Iris pigment epithelial cell (primary cell): ENCODE data around the gene CPNE8.

Experiments used
- DNase-seq: peaks from one replicate; pipeline ENCODE4 v3.0.0-alpha.2; 2011; ENCODE audit warnings: low read depth

CPNE8 gene

DNA sequence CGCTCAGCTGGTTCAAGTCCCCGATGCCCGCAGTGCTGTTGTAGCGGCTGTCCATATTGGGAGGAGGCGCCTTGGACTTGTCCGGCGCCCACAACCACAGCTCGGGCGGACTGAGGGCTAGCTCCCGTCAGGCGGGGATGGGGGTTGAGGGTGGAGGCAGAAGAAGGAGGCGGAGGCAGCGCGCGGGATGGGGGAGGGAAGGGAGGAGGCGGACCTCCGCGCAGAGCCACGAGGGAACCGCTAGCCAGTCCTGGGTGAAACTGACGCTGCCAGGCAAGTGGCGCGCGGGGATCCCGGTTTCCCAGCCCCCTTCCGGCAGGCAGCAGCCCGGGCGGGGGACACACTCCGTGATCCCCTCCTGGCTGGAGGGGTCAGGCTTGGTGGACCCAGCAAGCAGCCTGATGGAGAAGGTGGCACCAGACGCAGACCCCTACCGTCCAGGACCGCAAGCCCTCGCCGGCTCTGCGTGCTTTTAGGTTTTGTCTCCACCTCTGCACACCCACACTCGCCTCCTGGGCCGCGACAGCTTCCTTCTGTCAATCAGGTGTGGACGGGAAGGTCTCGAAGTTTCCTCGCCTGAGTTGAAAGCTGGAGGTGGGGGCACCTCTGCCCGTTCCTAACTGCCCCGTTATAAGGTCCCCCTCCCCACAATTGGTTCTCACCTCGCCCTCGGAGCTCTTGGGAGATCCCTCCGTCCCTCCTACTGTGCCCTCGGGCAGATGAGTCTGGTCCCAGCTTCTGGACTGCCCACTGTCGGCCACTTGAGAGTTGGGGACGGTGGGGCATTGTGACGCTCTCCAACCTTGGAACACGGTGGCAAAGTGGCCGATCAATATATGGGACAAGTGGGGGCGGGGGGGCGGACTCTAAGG lies at the start of gene CPNE8:
Gene CPNE8 (minus strand): TSS at position 112 of the 872 bp plus-strand sequence. CDS start 57 bp downstream, at position 55.
- DNase-seq: peak; percentile 54

DNA sequence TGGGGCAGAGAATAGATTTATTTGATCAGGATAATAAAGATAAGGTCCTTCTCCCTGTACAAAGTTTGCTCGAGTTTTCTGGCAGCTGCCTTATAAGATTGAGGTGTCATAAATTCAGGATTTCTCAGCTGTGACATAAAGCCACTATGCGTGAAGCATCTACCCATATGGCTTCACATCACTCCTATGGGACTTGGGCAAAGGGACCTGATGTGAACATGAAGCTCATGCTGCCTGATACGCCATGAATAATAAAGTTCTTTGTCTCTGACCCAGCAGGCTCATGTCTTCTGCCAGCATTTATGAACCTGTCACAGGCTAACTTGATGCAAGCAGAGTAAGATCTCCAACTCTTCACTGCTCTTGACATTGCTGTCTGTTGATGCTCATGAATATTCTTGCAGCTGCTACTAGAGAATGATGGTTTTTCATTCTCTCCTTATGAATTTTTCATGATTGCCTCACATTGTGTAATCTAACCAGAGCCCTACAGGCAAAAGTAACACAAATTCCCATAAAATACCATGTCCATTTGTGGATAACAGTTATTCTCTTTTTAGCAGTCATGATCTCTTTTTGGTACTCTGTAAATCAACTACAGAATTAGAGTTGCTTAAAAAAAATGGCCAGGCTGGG lies 49.0 kb upstream of the CPNE8 start:
- no peak for DNase-seq

DNA sequence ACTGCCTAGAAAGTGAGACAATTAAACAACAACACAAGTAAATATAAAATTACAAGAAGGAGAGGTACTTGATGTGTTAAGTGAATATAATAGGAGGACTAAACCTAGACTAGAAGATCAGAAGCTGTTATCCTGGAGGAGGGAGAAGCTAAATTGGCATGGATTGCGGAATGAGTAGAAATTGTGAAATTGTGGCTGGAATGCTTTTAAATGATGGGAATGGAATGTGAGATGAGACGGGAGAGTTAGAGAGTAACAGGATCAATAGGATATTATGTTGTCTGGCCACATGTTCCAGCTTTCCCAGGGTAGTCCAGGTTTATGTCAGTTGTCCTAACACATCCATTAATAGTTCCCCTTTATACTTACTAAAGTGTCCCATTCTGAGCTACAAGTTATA lies 44.0 kb upstream of the CPNE8 start:
- DNase-seq: no peak

DNA sequence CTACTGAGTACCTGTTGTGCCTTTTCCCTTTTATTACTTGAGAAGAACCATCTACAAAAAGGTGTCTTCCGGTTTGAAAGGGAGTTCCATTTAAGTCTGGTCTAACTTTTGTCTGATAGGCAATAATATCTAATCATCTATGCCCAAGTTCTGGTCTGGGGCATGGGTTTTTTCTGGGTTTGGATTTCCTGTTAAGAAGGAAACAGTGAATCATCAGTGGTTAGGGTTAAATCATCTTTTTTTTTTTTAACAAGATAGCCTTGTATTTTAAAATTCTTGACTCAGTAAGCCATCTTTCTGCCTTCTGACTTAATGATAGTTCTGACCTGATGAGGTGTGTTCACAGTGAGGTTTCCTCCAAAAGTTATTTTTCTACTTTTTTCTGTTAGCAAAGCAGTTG lies 29.3 kb upstream of the CPNE8 start:
- peak; percentile 6 for DNase-seq

- DNase-seq: no peak
Measured at GRCh38 chr12:38934078-38934584, 28.7 kb upstream of the CPNE8 start.

DNA sequence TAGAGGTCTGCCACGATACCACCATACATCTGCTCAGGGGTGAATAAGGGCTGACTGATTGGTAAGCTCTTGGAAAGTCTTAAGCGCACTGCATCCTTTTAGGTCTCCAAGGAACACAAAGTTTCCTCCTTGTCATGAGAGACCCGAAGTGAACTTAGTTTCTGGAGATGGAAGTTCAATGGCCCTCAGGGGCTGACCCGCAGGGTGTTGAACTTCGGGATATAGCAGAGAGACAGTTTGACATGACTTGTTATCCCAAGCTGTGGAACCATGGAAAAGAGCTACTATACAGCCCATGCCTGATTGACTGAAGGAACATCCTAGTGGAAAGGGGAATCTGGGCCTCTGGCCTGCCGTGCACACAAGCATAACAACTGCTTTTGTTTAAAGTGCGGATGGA lies 26.9 kb upstream of the CPNE8 start:
- no peak for DNase-seq

GRCh38 chr12:38931461-38931860 lies 26.1 kb upstream of the CPNE8 start:
- DNase-seq: no peak

DNA sequence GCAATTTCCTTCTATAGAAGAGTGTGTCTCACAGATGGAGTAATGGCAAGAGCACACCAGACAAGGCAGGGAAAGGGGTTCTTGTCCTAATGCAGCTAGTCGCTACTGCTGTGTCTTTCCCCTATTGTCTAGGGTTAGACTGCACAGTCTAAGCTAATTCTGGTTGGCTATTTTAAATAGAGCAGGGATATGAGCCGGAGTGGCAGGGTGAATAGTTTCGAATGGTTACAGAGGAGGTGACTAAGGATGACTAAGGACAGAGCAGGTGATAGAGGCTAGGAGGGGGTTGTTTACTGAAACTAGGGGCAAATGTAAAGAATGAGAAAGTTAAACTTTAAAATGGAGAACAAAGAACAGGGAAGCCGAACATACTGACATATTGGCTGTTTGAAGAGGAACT lies 25.6 kb upstream of the CPNE8 start:
- no peak for DNase-seq

DNA sequence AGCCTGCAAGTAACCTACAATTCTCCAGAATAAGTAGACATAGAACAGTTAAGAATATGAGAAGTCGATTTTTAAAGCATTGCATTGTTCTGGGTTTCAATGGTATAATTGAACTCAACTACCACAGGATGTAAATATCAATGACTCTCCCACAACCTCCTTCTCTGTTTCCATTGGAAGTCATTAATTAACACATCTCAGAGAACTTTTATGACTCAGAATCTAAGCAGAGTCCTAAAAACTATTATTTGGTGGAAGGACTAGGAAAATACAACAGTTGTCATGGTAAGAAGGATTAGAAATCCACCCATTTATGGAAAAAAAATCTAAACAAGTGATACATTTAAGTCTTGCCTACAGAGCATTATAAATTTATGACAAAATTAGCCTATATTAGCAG lies 21.1 kb upstream of the CPNE8 start:
- DNase-seq: no peak

GRCh38 chr12:38921025-38921677 lies 15.8 kb upstream of the CPNE8 start:
- DNase-seq: peak; percentile 70

DNA sequence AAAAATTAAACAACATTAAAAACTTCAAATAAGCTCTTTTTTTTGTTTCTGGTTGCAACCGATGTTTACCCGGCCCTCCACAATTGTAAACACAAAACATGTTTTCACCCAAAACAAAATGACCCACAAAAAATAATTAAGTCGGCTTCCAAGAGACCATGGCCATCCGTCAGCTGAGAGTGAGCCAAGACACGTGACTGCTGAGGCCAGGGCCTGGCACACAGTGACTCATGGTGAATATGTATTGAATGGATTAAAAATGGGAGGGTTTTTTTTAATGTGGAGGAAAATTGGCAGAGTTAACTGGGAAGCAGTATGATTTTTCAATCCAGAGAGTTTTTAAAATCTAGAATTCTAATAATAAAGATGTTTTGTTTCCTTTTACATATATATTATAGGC lies 13.8 kb upstream of the CPNE8 start:
- DNase-seq: no peak

DNA sequence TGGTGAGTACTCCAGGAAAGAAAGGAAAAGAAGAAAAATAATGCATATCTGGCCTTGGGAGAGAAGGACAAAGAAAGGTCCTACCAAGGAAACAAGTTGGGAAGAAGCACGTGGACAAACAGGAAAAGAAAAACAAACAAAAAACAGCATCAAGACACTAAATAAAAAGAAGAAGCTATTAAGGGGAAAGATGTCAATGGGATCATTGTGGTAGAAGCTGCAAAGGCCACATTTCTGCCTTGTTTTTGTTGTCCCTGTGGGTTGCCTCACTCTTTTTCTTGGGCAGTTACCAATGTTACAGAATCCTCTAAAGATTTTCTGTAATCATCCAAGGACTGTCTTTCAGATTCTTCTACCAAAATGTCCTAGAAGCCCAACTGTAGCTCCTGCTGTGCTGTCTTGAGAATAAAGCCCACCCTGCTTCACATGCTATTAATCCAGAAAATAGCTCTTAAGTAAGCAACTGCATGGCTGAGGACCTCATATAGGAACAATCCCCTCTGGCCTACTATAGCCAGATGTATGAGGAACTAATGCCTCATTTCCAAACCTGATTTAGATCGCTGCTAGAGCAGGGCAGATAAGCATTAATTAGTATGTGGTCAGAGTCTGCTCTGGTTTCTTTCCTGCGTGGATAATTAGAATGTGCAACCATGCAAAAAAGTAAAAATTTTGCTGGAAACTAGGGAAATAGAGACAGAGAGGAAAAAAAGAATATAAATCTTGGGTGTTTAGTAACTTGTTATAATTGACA lies 10.2 kb upstream of the CPNE8 start:
- no peak for DNase-seq

DNA sequence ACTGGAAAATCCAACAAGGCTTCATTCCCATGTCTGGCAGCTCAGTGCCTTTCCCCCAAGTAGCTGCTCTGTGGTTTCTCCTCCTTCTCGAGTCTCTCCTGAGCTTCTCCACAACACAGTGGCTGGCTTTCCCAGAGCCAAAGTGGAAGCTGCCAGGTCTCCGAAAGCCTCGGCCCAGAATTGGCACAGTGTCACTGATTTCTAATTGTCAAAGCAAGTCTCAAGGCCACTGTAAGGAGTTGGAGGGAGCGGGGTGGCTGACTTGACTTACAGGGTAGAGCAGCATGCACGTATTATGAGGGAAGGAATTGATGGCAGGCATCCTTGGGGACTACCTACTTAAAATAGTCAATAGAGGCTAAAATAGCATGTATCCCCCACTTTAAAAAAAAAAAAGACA lies 6.7 kb upstream of the CPNE8 start:
- no peak for DNase-seq

DNA sequence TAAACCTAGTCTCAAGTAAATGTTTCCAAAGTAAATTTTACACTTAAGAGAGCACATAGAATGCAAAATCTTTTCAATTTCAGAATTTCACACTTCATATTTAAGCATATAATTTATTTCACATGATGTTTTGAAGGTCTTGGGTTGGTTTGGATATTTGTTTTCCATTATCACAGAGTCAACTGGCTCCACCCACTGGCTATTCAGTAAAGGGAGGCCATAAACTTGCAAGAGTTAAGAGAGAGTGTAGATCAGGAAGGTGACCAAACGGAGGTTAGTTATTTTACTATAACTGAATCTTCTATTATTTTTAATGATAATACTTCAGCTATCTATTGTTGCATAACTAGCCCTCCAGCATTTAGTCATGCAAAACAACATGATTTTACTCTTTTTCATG lies 6.2 kb upstream of the CPNE8 start:
- DNase-seq: no peak

DNA sequence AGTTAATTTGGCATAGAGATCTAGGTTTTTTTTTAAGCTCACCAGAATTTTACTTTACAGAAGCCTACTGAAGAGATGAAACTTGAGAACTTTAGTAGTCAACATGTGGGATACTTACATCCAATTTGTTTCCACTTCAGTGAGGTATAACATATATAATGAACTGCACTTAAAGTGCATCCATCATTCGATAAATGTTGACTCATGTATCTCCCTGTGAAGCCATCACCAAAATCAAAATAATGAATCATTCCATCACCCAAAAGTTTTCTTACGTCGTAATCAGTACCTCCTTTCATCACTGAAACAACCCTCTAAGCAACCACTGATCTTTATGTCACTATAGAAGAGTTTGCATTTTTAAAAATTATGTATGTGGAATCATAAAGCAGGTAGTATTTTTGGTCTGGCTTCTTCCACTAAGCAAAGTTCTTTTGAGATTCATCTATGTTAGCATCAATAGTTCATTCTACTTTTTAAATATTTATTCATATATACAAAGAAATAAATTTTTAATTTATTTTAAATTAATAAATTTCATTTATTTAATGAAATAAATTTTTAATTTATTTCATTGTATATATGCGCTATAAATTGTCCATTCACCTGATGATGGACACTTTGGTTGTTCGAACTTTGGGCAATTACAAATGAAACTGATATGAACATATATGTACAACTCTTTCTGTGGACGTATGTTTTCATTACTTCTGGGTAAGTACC lies 2.0 kb upstream of the CPNE8 start:
- DNase-seq: no peak

GRCh38 chr12:38906482-38907200 lies 1.2 kb upstream of the CPNE8 start:
- peak; percentile 76 for DNase-seq

GRCh38 chr12:38904537-38905479 lies 583 bp downstream of the CPNE8 start:
- DNase-seq: peak; percentile 28

- DNase-seq: no peak
Measured at GRCh38 chr12:38903596-38903995, 1.8 kb downstream of the CPNE8 start.

DNA sequence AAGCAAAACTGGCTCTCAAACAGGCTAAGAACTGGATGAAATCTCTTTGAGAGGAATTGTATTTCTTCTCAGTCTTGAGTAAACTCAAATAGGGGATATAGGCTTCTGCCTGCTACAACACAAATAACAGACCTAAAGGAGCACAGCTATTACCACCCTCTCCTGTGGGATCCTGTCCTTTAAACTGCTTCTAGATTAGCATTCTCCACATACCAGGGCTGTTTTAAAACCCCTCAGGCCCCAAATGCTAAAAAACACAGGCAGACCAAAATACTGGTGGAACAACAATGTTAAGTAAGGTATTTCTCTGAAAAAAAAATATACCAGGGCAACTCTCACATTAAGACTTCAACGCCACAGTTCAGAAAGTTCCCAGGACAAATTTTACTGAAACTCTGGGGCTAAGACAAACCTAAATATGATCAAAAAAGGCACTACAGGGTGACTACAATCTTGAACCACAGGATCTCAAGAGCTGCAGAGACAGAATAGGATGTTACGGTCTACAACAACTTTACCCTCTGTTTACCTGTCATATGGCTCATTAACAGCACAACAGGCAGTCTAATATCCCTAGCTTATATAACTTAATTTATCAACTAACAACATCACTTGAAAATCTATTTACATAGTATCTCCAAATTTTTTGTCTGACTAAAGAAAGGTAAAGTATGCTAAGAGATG lies 7.2 kb downstream of the CPNE8 start:
- no peak for DNase-seq
